Nephron (organoid): ENCODE measurements around the gene SNAPC2.

ENCODE experiments used
- H3K27ac Mint-ChIP-seq, 3 experiments: 2 replicates each; pipeline ENCODE4 v1.8.0; 2020; ENCODE audit warnings: mixed read lengths in 3 of 3, mild to moderate bottlenecking in 2 of 3, moderate library complexity in 1 of 3
- H3K27me3 Mint-ChIP-seq: 2 replicates; pipeline ENCODE4 v1.8.0; 2021; ENCODE audit warnings: low read depth, mild to moderate bottlenecking, moderate library complexity, mixed read lengths
- H3K36me3 Mint-ChIP-seq: 2 replicates; pipeline ENCODE4 v1.8.0; 2020; ENCODE audit warnings: low read depth, mixed read lengths
- H3K4me1 Mint-ChIP-seq: 2 replicates; pipeline ENCODE4 v1.8.0; 2020; ENCODE audit warnings: mixed read lengths
- H3K4me3 Mint-ChIP-seq, 3 experiments: 2 replicates each; pipeline ENCODE4 v1.8.0; 2020; ENCODE audit warnings: mild to moderate bottlenecking in 3 of 3, mixed read lengths in 3 of 3, moderate library complexity in 2 of 3
- H3K9me3 Mint-ChIP-seq: 2 replicates; pipeline ENCODE4 v1.8.0; 2020; ENCODE audit warnings: mixed read lengths
- CTCF ChIP-seq, 3 experiments: fragments of 200-600 bp; sonication (generic); IDR thresholded peaks; one replicate each; pipeline ENCODE4 v1.5.0; 2021; ENCODE audit warnings: antibody characterized with exemption in 3 of 3; ENCODE audit not compliant: unreplicated experiment in 3 of 3

SNAPC2 gene

GRCh38 chr19:7921967-7922835 is 2.1 kb downstream of the SNAPC2 start:
- TF ChIP-seq CTCF (IDR thresholded peaks at IDR 0.05; ENCODE audit: unreplicated experiment in 3 of 3) = no peak
- Mint-ChIP-seq H3K36me3 (no peaks in the 10 kb centered on the region), H3K27me3 (peaks cover 25% of the 10 kb centered on the region), H3K4me3 (peak overlapping the region; percentile 65 to 77 (median 66)), H3K27ac (peak overlapping the region in 2 of 3 experiments; percentile 15 to 44), H3K9me3 (no peaks in the 10 kb centered on the region), H3K4me1 (peaks cover 22% of the 10 kb centered on the region)

DNA sequence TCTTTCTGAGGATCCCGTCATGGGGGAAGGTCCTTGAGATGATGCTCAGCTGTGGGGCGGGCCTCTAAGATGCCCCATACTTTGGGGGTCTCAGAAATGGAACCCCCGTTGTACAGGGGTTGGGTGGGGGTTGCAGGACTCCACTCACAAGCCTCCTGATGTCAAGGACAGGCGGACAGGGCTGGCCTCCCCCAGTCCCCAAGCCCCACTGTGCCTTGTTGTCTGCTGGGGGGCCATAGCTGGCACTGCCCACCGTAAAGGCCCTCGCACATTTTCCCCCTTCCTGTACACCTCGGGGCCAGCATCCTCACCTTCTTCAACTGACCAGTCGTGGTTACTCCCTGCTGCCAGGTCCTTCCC is 2.7 kb downstream of the SNAPC2 start:
- Mint-ChIP-seq H3K27me3 (peaks cover 22% of the 10 kb centered on the region), H3K27ac (peak overlapping the region in 1 of 3 experiments; percentile 53), H3K4me3 (peak overlapping the region; percentile 49 to 63 (median 59)), H3K9me3 (no peaks in the 10 kb centered on the region), H3K4me1 (peaks cover 22% of the 10 kb centered on the region), H3K36me3 (no peaks in the 10 kb centered on the region)
- no peak for TF ChIP-seq CTCF (IDR thresholded peaks at IDR 0.05; ENCODE audit: unreplicated experiment in 3 of 3)

DNA sequence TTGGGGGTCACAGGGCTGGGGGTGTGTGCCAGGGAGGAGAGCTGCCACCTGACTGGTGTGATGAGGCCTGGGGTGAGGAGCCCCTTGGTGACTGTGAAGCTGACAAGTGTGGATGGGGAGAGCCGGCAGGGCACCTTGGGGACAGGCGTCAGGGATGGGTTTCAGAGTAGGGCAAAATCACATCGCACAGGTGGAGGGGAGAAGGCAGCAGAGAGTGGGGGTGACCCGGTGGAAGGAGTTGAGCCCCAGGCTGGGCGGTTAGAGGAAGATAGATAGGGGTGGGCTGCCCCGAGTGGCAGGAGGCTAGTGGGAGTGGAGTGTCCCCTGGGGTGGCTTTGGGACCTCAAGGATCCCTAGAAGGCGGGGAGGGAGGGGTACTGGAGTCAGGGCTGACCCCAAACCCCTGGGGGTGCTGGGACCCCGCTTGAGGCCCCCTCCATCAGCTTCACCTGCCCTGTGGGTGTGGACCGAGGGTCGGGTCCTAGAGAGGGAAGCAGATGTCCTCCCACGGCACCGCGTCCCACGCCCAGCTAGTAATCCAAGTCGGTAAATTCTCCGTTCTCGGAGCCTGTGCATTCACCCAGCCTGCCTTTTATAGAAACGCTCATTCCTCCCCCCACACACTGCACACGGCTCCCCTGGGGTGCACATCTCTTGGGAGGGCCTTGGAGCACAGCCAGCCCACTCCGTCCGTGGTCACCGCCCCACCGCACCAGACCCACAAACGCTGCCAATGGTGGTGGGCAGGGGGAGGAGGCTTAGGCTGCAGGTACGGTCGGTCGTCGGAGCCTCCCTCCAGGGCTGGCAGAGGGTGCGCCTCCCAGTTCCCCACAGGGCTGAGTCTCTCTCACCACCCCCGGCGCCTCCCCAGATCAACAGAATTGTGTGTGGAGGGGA is 3.4 kb downstream of the SNAPC2 start:
- H3K27me3 Mint-ChIP-seq = peaks cover 15% of the 10 kb centered on the region
- H3K9me3 Mint-ChIP-seq = no peaks in the 10 kb centered on the region
- H3K4me1 Mint-ChIP-seq = peaks cover 27% of the 10 kb centered on the region
- peaks cover 5% of the 10 kb centered on the region for H3K36me3 Mint-ChIP-seq
- H3K27ac Mint-ChIP-seq = peak overlapping the region in 1 of 3 experiments; percentile 53
- no peak for TF ChIP-seq CTCF (IDR thresholded peaks at IDR 0.05; ENCODE audit: unreplicated experiment in 3 of 3)
- H3K4me3 Mint-ChIP-seq = peak overlapping the region; percentile 59 to 77 (median 74)

- Mint-ChIP-seq H3K9me3 (no peaks in the 10 kb centered on the region), H3K4me3 (peak overlapping the region; percentile 76 to 87 (median 84)), H3K36me3 (peaks cover 5% of the 10 kb centered on the region), H3K27me3 (peaks cover 13% of the 10 kb centered on the region), H3K27ac (peak overlapping the region in 1 of 3 experiments; percentile 48), H3K4me1 (peaks cover 34% of the 10 kb centered on the region)
- no peak for TF ChIP-seq CTCF (IDR thresholded peaks at IDR 0.05; ENCODE audit: unreplicated experiment in 3 of 3)
Measured at GRCh38 chr19:7924241-7924640, 4.1 kb downstream of the SNAPC2 start.

GRCh38 chr19:7924651-7925170 is 4.6 kb downstream of the SNAPC2 start:
- Mint-ChIP-seq H3K27me3 (peaks cover 10% of the 10 kb centered on the region), H3K27ac (no peak overlapping the region), H3K36me3 (peaks cover 5% of the 10 kb centered on the region), H3K4me3 (peak overlapping the region in 2 of 3 experiments; percentile 56 to 68), H3K4me1 (peaks cover 31% of the 10 kb centered on the region), H3K9me3 (no peaks in the 10 kb centered on the region)
- TF ChIP-seq CTCF (IDR thresholded peaks at IDR 0.05; ENCODE audit: unreplicated experiment in 3 of 3) = no peak
